GM19239 (cell line): ENCODE measurements around the gene ULBP2.
"Not testable (repeated sequence)": the region's sequence is repeated elsewhere in the genome, so short reads cannot be mapped to it uniquely, and the experiment has no call there.

Experiments
- DNase-seq: peaks from one replicate; pipeline ENCODE4 v3.0.0; 2011; ENCODE audit warnings: low spot score; ENCODE audit not compliant: insufficient read length
- FAIRE-seq: peaks from 2 replicates; lab custom pipeline; 2011; peaks lifted over from hg19 to GRCh38; lab: Jason Lieb, UNC

Gene ULBP2

GRCh38 chr6:149924933-149925252 lies 16.9 kb upstream of the ULBP2 start:
- DNase-seq (no peak), FAIRE-seq (no peak)

- DNase-seq = no peak
- FAIRE-seq = no peak
These were observed 16.4 kb upstream of the ULBP2 start for GRCh38 chr6:149925253-149925973.

- FAIRE-seq (no peak), DNase-seq (no peak)
These were observed 15.6 kb upstream of the ULBP2 start for GRCh38 chr6:149925974-149926777.

- DNase-seq, FAIRE-seq: not testable (repeated sequence)
These were observed 14.8 kb upstream of the ULBP2 start for GRCh38 chr6:149927025-149927424.

GRCh38 chr6:149929422-149929821 lies 12.4 kb upstream of the ULBP2 start:
- no peak for DNase-seq

GRCh38 chr6:149931501-149931900 lies 10.3 kb upstream of the ULBP2 start:
- DNase-seq (no peak), FAIRE-seq (no peak)

More at GRCh38 chr6:149929422-149929821, 12.4 kb upstream of the ULBP2 start:
- FAIRE-seq = no peak

- FAIRE-seq (no peak), DNase-seq (no peak)
These were observed 8.8 kb upstream of the ULBP2 start for GRCh38 chr6:149933036-149933435.

- DNase-seq (no peak), FAIRE-seq (no peak)
These were observed 8.4 kb upstream of the ULBP2 start for GRCh38 chr6:149933461-149933860.

GRCh38 chr6:149934249-149935156 lies 7.3 kb upstream of the ULBP2 start:
- FAIRE-seq (peak; percentile 89), DNase-seq (no peak)

GRCh38 chr6:149935246-149935645 lies 6.6 kb upstream of the ULBP2 start:
- no peak for FAIRE-seq
- DNase-seq = no peak

- FAIRE-seq = no peak
These were observed 6.1 kb upstream of the ULBP2 start for GRCh38 chr6:149935668-149936067.

GRCh38 chr6:149936743-149937142 lies 5.1 kb upstream of the ULBP2 start:
- no peak for DNase-seq
- no peak for FAIRE-seq

More at GRCh38 chr6:149935668-149936067, 6.1 kb upstream of the ULBP2 start:
- DNase-seq = no peak

GRCh38 chr6:149938013-149938570 lies 3.7 kb upstream of the ULBP2 start:
- not testable (repeated sequence) for FAIRE-seq

GRCh38 chr6:149938571-149939355 lies 3.1 kb upstream of the ULBP2 start:
- no peak for FAIRE-seq

More at GRCh38 chr6:149938013-149938570, 3.7 kb upstream of the ULBP2 start:
- not testable (repeated sequence) for DNase-seq

GRCh38 chr6:149939356-149939648 lies 2.5 kb upstream of the ULBP2 start:
- no peak for DNase-seq
- no peak for FAIRE-seq

More at GRCh38 chr6:149938571-149939355, 3.1 kb upstream of the ULBP2 start:
- DNase-seq = peak; percentile 45

- FAIRE-seq (no peak), DNase-seq (no peak)
These were observed 1.7 kb upstream of the ULBP2 start for GRCh38 chr6:149939909-149940671.

GRCh38 chr6:149940672-149940982 lies 1.2 kb upstream of the ULBP2 start:
- DNase-seq (no peak), FAIRE-seq (no peak)

GRCh38 chr6:149942461-149942829 lies 631 bp downstream of the ULBP2 start:
- DNase-seq (no peak), FAIRE-seq (no peak)

GRCh38 chr6:149943321-149943720 lies 1.5 kb downstream of the ULBP2 start:
- FAIRE-seq, DNase-seq: not testable (repeated sequence)
